GM23338 (cell line): ENCODE results near the gene TENT4A. TPM values are rescaled to one million over a fixed set of nuclear protein-coding genes. Genes with fewer than 3 reads are reported as not detected.
"Not testable (repeated sequence)": the region's sequence is repeated elsewhere in the genome, so short reads cannot be mapped to it uniquely, and the experiment has no call there.

ENCODE experiments used
- ATAC-seq: fragments of 200-7000 bp; cut with Tn5 transposase; 3 replicates; pipeline ENCODE4 v1.9.1; 2020
- DNase-seq: peaks from one replicate; pipeline ENCODE4 v3.0.0-alpha.2; 2015; ENCODE audit warnings: low spot score
- H2AFZ ChIP-seq: fragments of 200-600 bp; sonication (generic); 2 replicates; pipeline ENCODE4 v1.8.0; 2016; ENCODE audit warnings: antibody characterized with exemption, mild to moderate bottlenecking, moderate library complexity
- H3F3A ChIP-seq: fragments of 200-600 bp; sonication (generic); replicated peaks from 2 replicates; pipeline ENCODE4 v1.8.0; 2017; ENCODE audit warnings: antibody characterized with exemption, mixed run types, low read depth
- H3K27ac ChIP-seq: fragments of 200-600 bp; sonication (generic); 2 replicates; pipeline ENCODE4 v1.6.1; 2016; ENCODE audit warnings: low read depth
- H3K27me3 ChIP-seq: fragments of 200-600 bp; sonication (generic); 2 replicates; pipeline ENCODE4 v1.8.0; 2016; ENCODE audit warnings: mild to moderate bottlenecking, mixed run types, moderate library complexity; ENCODE audit not compliant: insufficient read depth
- H3K36me3 ChIP-seq: fragments of 200-600 bp; sonication (generic); 2 replicates; pipeline ENCODE4 v1.8.0; 2016; ENCODE audit warnings: mild to moderate bottlenecking; ENCODE audit not compliant: insufficient read depth
- H3K4me1 ChIP-seq: fragments of 200-600 bp; sonication (generic); 2 replicates; pipeline ENCODE4 v1.8.0; 2016; ENCODE audit warnings: mild to moderate bottlenecking, moderate library complexity; ENCODE audit not compliant: insufficient read depth
- H3K4me2 ChIP-seq: fragments of 200-600 bp; sonication (generic); 2 replicates; pipeline ENCODE4 v1.7.1; 2017; ENCODE audit warnings: mixed run types
- H3K4me3 ChIP-seq: fragments of 200-600 bp; sonication (generic); 2 replicates; pipeline ENCODE4 v1.6.1; 2016; ENCODE audit warnings: mixed run types
- H3K79me2 ChIP-seq: fragments of 200-600 bp; sonication (generic); replicated peaks from 2 replicates; pipeline ENCODE4 v1.8.0; 2017; ENCODE audit warnings: mild to moderate bottlenecking; ENCODE audit not compliant: insufficient read depth
- H3K9me2 ChIP-seq: fragments of 200-600 bp; sonication (generic); 2 replicates; pipeline ENCODE4 v1.8.0; 2017; ENCODE audit not compliant: insufficient read depth
- H4K20me1 ChIP-seq: fragments of 200-600 bp; sonication (generic); replicated peaks from 2 replicates; pipeline ENCODE4 v1.8.0; 2017; ENCODE audit warnings: mild to moderate bottlenecking; ENCODE audit not compliant: insufficient read depth
- H3K27ac Mint-ChIP-seq: 2 replicates; pipeline ENCODE4 v1.8.0; 2020; ENCODE audit warnings: inconsistent platforms, mild to moderate bottlenecking, moderate library complexity, mixed read lengths
- H3K27me3 Mint-ChIP-seq: 3 replicates; pipeline ENCODE4 v1.8.0; 2022; ENCODE audit warnings: low read depth, mild to moderate bottlenecking, moderate library complexity, mixed read lengths, inconsistent platforms; ENCODE audit not compliant: insufficient read depth, poor library complexity
- H3K36me3 Mint-ChIP-seq: 3 replicates; pipeline ENCODE4 v1.8.0; 2021; ENCODE audit warnings: low read depth, mild to moderate bottlenecking, inconsistent platforms, moderate library complexity, mixed read lengths
- H3K4me1 Mint-ChIP-seq: 3 replicates; pipeline ENCODE4 v1.8.0; 2020; ENCODE audit warnings: mild to moderate bottlenecking, inconsistent platforms, mixed read lengths
- H3K4me3 Mint-ChIP-seq: 3 replicates; pipeline ENCODE4 v1.8.0; 2021; ENCODE audit warnings: moderate library complexity, mild to moderate bottlenecking, inconsistent platforms, mixed read lengths
- H3K9me3 Mint-ChIP-seq: 3 replicates; pipeline ENCODE4 v1.8.0; 2020; ENCODE audit warnings: moderate library complexity, mild to moderate bottlenecking, inconsistent platforms, mixed read lengths
- CREB1 ChIP-seq: fragments of 250-450 bp; sonication (Bioruptor Pico); IDR thresholded peaks from 2 replicates; pipeline ENCODE4 v1.5.0; 2020; ENCODE audit warnings: low read depth, mild to moderate bottlenecking, moderate library complexity
- ETS1 ChIP-seq: IDR thresholded peaks from 2 replicates; pipeline ENCODE4 v1.6.1; 2016; ENCODE audit warnings: antibody characterized with exemption
- JUNB ChIP-seq: IDR thresholded peaks from one replicate; pipeline ENCODE4 v1.6.1; 2016; ENCODE audit warnings: antibody characterized with exemption; ENCODE audit not compliant: unreplicated experiment
- ZNF331 ChIP-seq: fragments of 250-450 bp; sonication (Bioruptor Pico); IDR thresholded peaks from 2 replicates; pipeline ENCODE4 v1.5.0; 2020; ENCODE audit warnings: low read depth, mild to moderate bottlenecking, moderate library complexity
- ZNF462 ChIP-seq: fragments of 250-450 bp; sonication (Bioruptor Pico); IDR thresholded peaks from 2 replicates; pipeline ENCODE4 v1.5.0; 2020; ENCODE audit warnings: mild to moderate bottlenecking, moderate library complexity
- polyA plus RNA-seq: library from polyadenylated mRNA; unstranded; fragments of >200 nt; fragmentation: Nextera tagmentation; extraction: Ambion mirVana; gene quantifications from 2 replicates; pipeline ENCODE4 v1.2.1, GENCODE V29; 2016
- total RNA-seq: library from RNA; depleted of rRNA; stranded (reverse); fragments of >200 nt; shearing (Covaris generic); gene quantifications from 2 replicates; pipeline ENCODE4 v1.2.3, GENCODE V29; 2014
- TF ChIP-seq, protein P1 (sequence below): IDR thresholded peaks from one replicate; pipeline ENCODE4 v1.6.1; 2018; ENCODE audit warnings: antibody characterized with exemption; ENCODE audit not compliant: unreplicated experiment

The TENT4A gene
- total and polyA plus RNA-seq, 2 experiments from 2014 or later: 5.3 to 24.0 TPM

- no peaks in the 10 kb centered on the region for H4K20me1 ChIP-seq
- no peak overlapping the region for H2AFZ ChIP-seq
- H3K4me1 ChIP-seq: peaks cover 4% of the 10 kb centered on the region; the same call in 1 of the 2 replicates
- H3K27me3 ChIP-seq: no peaks in the 10 kb centered on the region
- no peaks in the 10 kb centered on the region for H3K36me3 ChIP-seq
- no peaks in the 10 kb centered on the region for H3K9me3 Mint-ChIP-seq
- H3K27ac ChIP-seq: no peak overlapping the region
- no peaks in the 10 kb centered on the region for H3K79me2 ChIP-seq
- no peak overlapping the region for H3K4me2 ChIP-seq
- DNase-seq: peak; percentile 12
- H3K27me3 Mint-ChIP-seq: no peaks in the 10 kb centered on the region
- no peak for TF ChIP-seq ZNF331 (CRISPR knock-in tag)
- H3F3A ChIP-seq: no peaks in the 10 kb centered on the region
- peaks cover 27% of the 10 kb centered on the region for H3K4me1 Mint-ChIP-seq
- H3K9me2 ChIP-seq: 0 out of 2 replicates have a peak, but pooled peaks cover 2% of the 10 kb centered on the region
- peaks cover 38% of the 10 kb centered on the region for H3K36me3 Mint-ChIP-seq
- 0 out of 2 replicates have a peak overlapping the region, but pooled peaks have one; percentile 14 for H3K27ac Mint-ChIP-seq
- peak; percentile 84 for ATAC-seq
- no peak overlapping the region for H3K4me3 ChIP-seq
- H3K4me3 Mint-ChIP-seq: no peak overlapping the region
Observed at GRCh38 chr5:6667648-6668047, 45.6 kb upstream of the TENT4A start.

DNA sequence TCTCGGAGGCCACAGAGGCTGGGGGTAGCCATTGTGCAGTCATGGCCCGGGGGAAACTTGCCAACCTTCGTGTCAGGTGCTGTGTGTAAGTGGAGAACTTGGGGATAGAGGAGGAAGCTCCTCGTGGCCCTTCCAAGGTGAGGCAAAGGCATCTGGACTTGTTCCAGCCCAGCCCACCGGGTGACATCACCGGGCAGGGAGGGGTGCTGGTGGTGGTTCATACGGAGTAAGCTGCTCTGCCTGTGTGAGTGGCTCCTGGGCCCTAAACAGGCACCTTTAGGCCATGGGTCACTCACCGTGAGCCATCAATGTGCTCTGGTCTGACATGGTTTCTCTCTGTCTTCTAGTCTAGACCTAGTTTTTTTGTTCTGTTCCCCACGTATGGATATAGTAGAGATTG is 44.5 kb upstream of the TENT4A start:
- H3K36me3 Mint-ChIP-seq: peaks cover 48% of the 10 kb centered on the region
- H3K4me3 Mint-ChIP-seq, H3K27ac Mint-ChIP-seq, H3K4me1 ChIP-seq, H4K20me1 ChIP-seq, H3K4me2 ChIP-seq, H3K27me3 Mint-ChIP-seq, H3K36me3 ChIP-seq, H3K79me2 ChIP-seq, H3K27me3 ChIP-seq, H3K9me3 Mint-ChIP-seq, H3K27ac ChIP-seq, H2AFZ ChIP-seq, H3K4me3 ChIP-seq, H3K9me2 ChIP-seq, H3F3A ChIP-seq, DNase-seq: not testable (repeated sequence)
- H3K4me1 Mint-ChIP-seq: peaks cover 27% of the 10 kb centered on the region
- peak; percentile 84 for ATAC-seq

DNA sequence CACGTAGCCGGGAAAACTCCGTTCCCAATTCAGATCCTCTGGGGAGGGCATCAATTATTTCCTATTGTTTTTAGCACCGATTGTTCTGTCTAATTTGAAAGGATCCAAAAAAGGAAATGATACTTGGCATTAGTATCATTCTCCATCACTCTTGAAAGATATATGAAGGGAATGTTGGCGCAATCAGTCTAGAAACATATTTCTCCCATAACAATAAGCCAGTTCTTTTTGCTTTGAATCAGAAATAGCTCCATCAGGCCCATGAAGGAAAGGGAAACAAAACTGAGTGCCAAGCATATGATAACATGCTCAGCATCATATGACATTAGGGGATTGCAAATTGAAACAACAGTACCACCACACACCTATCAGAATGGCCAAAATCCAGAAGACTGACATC is 40.2 kb upstream of the TENT4A start:
- Histone ChIP-seq H4K20me1 (no peaks in the 10 kb centered on the region), H3K9me2 (peaks cover 15% of the 10 kb centered on the region; the same call in 1 of the 2 replicates), H3K27ac (no peak overlapping the region), H3K79me2 (no peaks in the 10 kb centered on the region), H3K4me1 (no peaks in the 10 kb centered on the region; the same call in 1 of the 2 replicates), H3K4me3 (no peak overlapping the region), H2AFZ (no peak overlapping the region), H3K36me3 (no peaks in the 10 kb centered on the region), H3K27me3 (no peaks in the 10 kb centered on the region), H3F3A (no peaks in the 10 kb centered on the region), H3K4me2 (no peak overlapping the region)
- no peaks in the 10 kb centered on the region for H3K27me3 Mint-ChIP-seq
- DNase-seq (no peak), ATAC-seq (no peak)
- H3K36me3 Mint-ChIP-seq: peaks cover 61% of the 10 kb centered on the region
- no peak overlapping the region for H3K27ac Mint-ChIP-seq
- peaks cover 9% of the 10 kb centered on the region; the same call in 2 of the 3 replicates for H3K4me1 Mint-ChIP-seq
- peaks cover 29% of the 10 kb centered on the region for H3K9me3 Mint-ChIP-seq
- H3K4me3 Mint-ChIP-seq: no peak overlapping the region
- TF ChIP-seq CREB1 (CRISPR knock-in tag): no peak
- TF ChIP-seq, protein P1, sequence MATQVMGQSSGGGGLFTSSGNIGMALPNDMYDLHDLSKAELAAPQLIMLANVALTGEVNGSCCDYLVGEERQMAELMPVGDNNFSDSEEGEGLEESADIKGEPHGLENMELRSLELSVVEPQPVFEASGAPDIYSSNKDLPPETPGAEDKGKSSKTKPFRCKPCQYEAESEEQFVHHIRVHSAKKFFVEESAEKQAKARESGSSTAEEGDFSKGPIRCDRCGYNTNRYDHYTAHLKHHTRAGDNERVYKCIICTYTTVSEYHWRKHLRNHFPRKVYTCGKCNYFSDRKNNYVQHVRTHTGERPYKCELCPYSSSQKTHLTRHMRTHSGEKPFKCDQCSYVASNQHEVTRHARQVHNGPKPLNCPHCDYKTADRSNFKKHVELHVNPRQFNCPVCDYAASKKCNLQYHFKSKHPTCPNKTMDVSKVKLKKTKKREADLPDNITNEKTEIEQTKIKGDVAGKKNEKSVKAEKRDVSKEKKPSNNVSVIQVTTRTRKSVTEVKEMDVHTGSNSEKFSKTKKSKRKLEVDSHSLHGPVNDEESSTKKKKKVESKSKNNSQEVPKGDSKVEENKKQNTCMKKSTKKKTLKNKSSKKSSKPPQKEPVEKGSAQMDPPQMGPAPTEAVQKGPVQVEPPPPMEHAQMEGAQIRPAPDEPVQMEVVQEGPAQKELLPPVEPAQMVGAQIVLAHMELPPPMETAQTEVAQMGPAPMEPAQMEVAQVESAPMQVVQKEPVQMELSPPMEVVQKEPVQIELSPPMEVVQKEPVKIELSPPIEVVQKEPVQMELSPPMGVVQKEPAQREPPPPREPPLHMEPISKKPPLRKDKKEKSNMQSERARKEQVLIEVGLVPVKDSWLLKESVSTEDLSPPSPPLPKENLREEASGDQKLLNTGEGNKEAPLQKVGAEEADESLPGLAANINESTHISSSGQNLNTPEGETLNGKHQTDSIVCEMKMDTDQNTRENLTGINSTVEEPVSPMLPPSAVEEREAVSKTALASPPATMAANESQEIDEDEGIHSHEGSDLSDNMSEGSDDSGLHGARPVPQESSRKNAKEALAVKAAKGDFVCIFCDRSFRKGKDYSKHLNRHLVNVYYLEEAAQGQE: no peak
- no peak for TF ChIP-seq JUNB
- TF ChIP-seq ETS1: no peak
- TF ChIP-seq ZNF462 (CRISPR knock-in tag): no peak
